Measurements from ENCODE around the gene MAP2K5.

MAP2K5 gene

DNA sequence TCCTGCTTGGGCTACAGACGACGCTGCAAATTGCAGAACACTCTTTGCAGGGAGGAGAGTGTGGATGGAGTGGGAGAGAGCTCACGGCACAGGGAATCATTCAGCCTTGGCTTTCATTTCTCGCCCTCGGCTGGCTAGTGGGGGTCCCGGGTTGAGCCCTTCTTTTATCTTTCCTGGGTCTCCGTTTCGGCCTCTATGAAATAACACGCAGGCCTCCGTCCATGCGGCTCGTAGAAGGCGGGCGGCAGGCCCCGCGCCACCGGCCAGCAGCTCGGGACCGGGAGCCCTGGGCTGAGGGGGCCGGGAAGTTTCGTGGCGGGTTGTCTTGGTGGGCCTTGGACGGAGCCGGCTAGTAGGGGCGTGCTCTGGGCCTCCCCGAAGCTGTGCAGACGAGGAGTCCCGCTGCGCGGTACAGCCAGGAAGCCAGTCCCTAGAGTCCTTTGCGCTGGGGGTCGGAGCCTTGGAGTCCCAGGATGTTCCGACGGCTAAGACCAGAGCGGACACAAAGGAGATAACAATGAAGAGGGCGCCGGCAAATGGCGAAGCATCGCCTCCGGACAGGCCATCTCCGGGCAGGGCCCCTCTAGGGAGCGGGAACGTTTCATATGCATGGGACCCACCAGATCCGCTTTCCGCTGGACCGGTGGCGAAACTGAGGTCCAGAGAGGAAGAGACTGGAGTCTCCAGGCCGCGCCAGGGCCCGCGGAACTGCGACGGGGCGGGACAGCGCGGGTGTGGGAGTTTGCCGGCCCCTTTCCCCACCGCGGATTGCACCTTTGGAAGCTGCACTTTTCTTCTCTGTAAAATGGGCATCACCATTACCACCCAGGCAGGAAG, 293.0 kb downstream of the MAP2K5 start:
- Histone ChIP-seq H3K4me3 (ENCODE audit: low read length) (peak overlapping the region; percentile 62), H3K36me3 (replicated peaks; ENCODE audit: insufficient read depth, low read length) (no peaks in the 10 kb centered on the region), H3K79me2 (ENCODE audit: low read length) (no peaks in the 10 kb centered on the region), H3K9ac (ENCODE audit: low read length) (peak overlapping the region; percentile 33; the same call in 1 of the 2 replicates), H2AFZ (ENCODE audit: low read length) (peak overlapping the region; percentile 78), H4K20me1 (ENCODE audit: insufficient read depth, low read length) (no peaks in the 10 kb centered on the region), H3K4me2 (ENCODE audit: low read depth, low read length) (peak overlapping the region; percentile 97), H3F3A (ENCODE audit: insufficient read depth, low read length) (peaks cover 14% of the 10 kb centered on the region; the same call in 1 of the 2 replicates), H3K9me3 (replicated peaks; ENCODE audit: insufficient read depth, low read length) (no peaks in the 10 kb centered on the region), H3K27ac (ENCODE audit: low read length) (no peak overlapping the region), H3K4me1 (ENCODE audit: low read length) (peaks cover 4% of the 10 kb centered on the region; the same call in 1 of the 2 replicates), H3K9me2 (replicated peaks; ENCODE audit: insufficient read depth, low read length) (no peaks in the 10 kb centered on the region), H3K27me3 (replicated peaks; ENCODE audit: insufficient read depth, low read length) (peaks cover 16% of the 10 kb centered on the region; the same call in 1 of the 2 replicates)
- TF ChIP-seq EZH2phosphoT487 (IDR thresholded peaks at IDR 0.05; ENCODE audit: low read length), result no peak
- TF ChIP-seq EZH2 (optimal IDR thresholded peaks at IDR 0.05; ENCODE audit: low read depth, low read length), result no peak
- TF ChIP-seq, protein P1, sequence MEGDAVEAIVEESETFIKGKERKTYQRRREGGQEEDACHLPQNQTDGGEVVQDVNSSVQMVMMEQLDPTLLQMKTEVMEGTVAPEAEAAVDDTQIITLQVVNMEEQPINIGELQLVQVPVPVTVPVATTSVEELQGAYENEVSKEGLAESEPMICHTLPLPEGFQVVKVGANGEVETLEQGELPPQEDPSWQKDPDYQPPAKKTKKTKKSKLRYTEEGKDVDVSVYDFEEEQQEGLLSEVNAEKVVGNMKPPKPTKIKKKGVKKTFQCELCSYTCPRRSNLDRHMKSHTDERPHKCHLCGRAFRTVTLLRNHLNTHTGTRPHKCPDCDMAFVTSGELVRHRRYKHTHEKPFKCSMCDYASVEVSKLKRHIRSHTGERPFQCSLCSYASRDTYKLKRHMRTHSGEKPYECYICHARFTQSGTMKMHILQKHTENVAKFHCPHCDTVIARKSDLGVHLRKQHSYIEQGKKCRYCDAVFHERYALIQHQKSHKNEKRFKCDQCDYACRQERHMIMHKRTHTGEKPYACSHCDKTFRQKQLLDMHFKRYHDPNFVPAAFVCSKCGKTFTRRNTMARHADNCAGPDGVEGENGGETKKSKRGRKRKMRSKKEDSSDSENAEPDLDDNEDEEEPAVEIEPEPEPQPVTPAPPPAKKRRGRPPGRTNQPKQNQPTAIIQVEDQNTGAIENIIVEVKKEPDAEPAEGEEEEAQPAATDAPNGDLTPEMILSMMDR (IDR thresholded peaks at IDR 0.05; ENCODE audit: low read length), result no peak
- no peak for DNase-seq

DNA sequence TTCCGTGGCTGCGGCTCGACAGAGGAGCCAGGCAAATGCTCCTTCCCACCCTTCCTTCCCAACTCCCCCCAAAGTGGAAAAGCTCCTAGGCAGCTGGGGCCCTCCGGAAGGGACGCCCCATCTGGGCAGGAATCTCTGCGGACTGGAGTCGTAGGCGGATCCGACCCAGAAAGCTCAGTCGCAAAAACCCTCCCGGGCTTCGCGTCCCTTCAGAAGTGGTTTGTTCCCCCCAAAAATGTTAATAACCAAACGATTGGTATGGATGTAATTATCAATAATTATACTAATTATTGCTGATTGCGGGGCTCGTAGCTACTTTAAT, 293.6 kb downstream of the MAP2K5 start:
- Histone ChIP-seq H4K20me1 (ENCODE audit: insufficient read depth, low read length) (no peaks in the 10 kb centered on the region), H3K9me3 (replicated peaks; ENCODE audit: insufficient read depth, low read length) (no peaks in the 10 kb centered on the region), H3K79me2 (ENCODE audit: low read length) (no peaks in the 10 kb centered on the region), H3K4me3 (ENCODE audit: low read length) (peak overlapping the region; percentile 62), H3K9ac (ENCODE audit: low read length) (peak overlapping the region; percentile 33; the same call in 1 of the 2 replicates), H3K4me1 (ENCODE audit: low read length) (peaks cover 5% of the 10 kb centered on the region; the same call in 1 of the 2 replicates), H3K27me3 (replicated peaks; ENCODE audit: insufficient read depth, low read length) (peaks cover 16% of the 10 kb centered on the region; the same call in 1 of the 2 replicates), H3F3A (ENCODE audit: insufficient read depth, low read length) (peaks cover 17% of the 10 kb centered on the region; the same call in 1 of the 2 replicates), H2AFZ (ENCODE audit: low read length) (peak overlapping the region; percentile 78), H3K4me2 (ENCODE audit: low read depth, low read length) (peak overlapping the region; percentile 97), H3K9me2 (replicated peaks; ENCODE audit: insufficient read depth, low read length) (no peaks in the 10 kb centered on the region), H3K36me3 (replicated peaks; ENCODE audit: insufficient read depth, low read length) (no peaks in the 10 kb centered on the region), H3K27ac (ENCODE audit: low read length) (no peak overlapping the region)
- TF ChIP-seq EZH2 (optimal IDR thresholded peaks at IDR 0.05; ENCODE audit: low read depth, low read length) (no peak), EZH2phosphoT487 (IDR thresholded peaks at IDR 0.05; ENCODE audit: low read length) (no peak)
- TF ChIP-seq, protein P1 (IDR thresholded peaks at IDR 0.05; ENCODE audit: low read length), result no peak
- DNase-seq, result no peak

DNA sequence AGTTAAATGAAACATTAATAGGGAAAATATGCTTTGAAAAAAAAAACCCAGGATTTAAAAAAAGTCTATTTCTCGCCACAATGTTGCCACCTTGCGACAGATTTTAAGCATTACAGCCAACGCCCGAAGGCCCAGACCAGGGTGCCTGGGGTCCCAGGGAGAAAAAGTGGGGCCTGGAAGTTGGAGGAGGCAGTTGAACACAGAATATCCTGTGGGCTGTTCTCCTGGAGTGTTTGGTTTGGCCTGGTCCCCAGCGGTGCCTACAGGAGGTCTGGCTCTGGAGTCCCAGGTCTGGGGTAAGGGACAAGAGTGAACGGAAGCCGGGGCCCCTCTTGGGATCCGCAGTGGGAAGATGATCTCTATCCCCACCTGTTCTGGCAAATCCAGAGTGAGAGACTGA, 294.0 kb downstream of the MAP2K5 start:
- Histone ChIP-seq H3K27me3 (replicated peaks; ENCODE audit: insufficient read depth, low read length) (peaks cover 16% of the 10 kb centered on the region; the same call in 1 of the 2 replicates), H3F3A (ENCODE audit: insufficient read depth, low read length) (peaks cover 17% of the 10 kb centered on the region; the same call in 1 of the 2 replicates), H3K4me3 (ENCODE audit: low read length) (peak overlapping the region; percentile 62), H4K20me1 (ENCODE audit: insufficient read depth, low read length) (no peaks in the 10 kb centered on the region), H3K9me3 (replicated peaks; ENCODE audit: insufficient read depth, low read length) (no peaks in the 10 kb centered on the region), H3K9ac (ENCODE audit: low read length) (no peak overlapping the region; the same call in 1 of the 2 replicates), H3K79me2 (ENCODE audit: low read length) (no peaks in the 10 kb centered on the region), H3K36me3 (replicated peaks; ENCODE audit: insufficient read depth, low read length) (no peaks in the 10 kb centered on the region), H3K9me2 (replicated peaks; ENCODE audit: insufficient read depth, low read length) (no peaks in the 10 kb centered on the region), H3K4me1 (ENCODE audit: low read length) (peaks cover 9% of the 10 kb centered on the region; the same call in 1 of the 2 replicates), H2AFZ (ENCODE audit: low read length) (no peak overlapping the region), H3K27ac (ENCODE audit: low read length) (no peak overlapping the region), H3K4me2 (ENCODE audit: low read depth, low read length) (peak overlapping the region; percentile 97)
- DNase-seq, result peak; percentile 46
- no peak for TF ChIP-seq EZH2phosphoT487 (IDR thresholded peaks at IDR 0.05; ENCODE audit: low read length)
- TF ChIP-seq, protein P1 (IDR thresholded peaks at IDR 0.05; ENCODE audit: low read length), result peak; percentile 80

All from MM.1S (cell line).